ENCODE results near the gene ARHGEF11.

ARHGEF11 gene

DNA sequence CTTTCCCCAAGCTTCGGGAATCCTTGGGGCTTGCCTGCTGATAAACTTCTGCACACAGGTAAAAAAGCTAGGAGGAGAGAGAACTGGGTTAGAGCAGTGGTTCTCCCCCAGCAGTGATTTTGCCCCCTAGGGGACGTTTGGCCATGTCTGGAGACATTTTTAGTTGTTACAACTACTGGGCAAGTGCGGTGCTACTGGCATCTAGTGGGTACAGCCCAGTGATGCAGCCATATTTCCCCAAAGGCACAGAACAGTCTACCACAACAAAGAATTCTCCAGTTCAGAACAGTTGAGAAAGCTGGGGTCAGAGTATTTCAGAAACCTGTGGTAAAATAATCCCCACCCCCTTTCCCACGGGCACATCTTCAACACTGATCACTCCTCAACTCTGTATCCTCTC lies 83.8 kb downstream of the ARHGEF11 start:
- H3K4me3 ChIP-seq (ENCODE audit: low read length): no peak overlapping the region
- peaks cover 16% of the 10 kb centered on the region for H3K36me3 ChIP-seq (ENCODE audit: control insufficient read depth, low read length)
- no peaks in the 10 kb centered on the region for H3K79me2 ChIP-seq (ENCODE audit: control insufficient read depth, low read length)
- no peaks in the 10 kb centered on the region for H3F3A ChIP-seq (ENCODE audit: control insufficient read depth, insufficient read depth)
- peaks cover 30% of the 10 kb centered on the region for H3K4me1 ChIP-seq (ENCODE audit: control insufficient read depth, low read length)
- TF ChIP-seq, protein P1, sequence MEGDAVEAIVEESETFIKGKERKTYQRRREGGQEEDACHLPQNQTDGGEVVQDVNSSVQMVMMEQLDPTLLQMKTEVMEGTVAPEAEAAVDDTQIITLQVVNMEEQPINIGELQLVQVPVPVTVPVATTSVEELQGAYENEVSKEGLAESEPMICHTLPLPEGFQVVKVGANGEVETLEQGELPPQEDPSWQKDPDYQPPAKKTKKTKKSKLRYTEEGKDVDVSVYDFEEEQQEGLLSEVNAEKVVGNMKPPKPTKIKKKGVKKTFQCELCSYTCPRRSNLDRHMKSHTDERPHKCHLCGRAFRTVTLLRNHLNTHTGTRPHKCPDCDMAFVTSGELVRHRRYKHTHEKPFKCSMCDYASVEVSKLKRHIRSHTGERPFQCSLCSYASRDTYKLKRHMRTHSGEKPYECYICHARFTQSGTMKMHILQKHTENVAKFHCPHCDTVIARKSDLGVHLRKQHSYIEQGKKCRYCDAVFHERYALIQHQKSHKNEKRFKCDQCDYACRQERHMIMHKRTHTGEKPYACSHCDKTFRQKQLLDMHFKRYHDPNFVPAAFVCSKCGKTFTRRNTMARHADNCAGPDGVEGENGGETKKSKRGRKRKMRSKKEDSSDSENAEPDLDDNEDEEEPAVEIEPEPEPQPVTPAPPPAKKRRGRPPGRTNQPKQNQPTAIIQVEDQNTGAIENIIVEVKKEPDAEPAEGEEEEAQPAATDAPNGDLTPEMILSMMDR (IDR thresholded peaks at IDR 0.05; ENCODE audit: low read depth, low read length, poor library complexity, severe bottlenecking): peak; percentile 52
- TF ChIP-seq EZH2phosphoT487 (IDR thresholded peaks at IDR 0.05; ENCODE audit: borderline replicate concordance, low read length): no peak
- H3K9me3 ChIP-seq (ENCODE audit: control insufficient read depth, insufficient read depth, low read length): no peaks in the 10 kb centered on the region
- no peak overlapping the region for H3K27ac ChIP-seq (ENCODE audit: low read depth, low read length)
- no peaks in the 10 kb centered on the region for H3K9me2 ChIP-seq (replicated peaks; ENCODE audit: control insufficient read depth, low read length)
- no peak overlapping the region for H3K4me2 ChIP-seq (ENCODE audit: low read length)
- no peaks in the 10 kb centered on the region for H4K20me1 ChIP-seq (ENCODE audit: control insufficient read depth, insufficient read depth, low read depth, low read length)
- no peaks in the 10 kb centered on the region for H3K27me3 ChIP-seq (ENCODE audit: control insufficient read depth, low read length)

DNA sequence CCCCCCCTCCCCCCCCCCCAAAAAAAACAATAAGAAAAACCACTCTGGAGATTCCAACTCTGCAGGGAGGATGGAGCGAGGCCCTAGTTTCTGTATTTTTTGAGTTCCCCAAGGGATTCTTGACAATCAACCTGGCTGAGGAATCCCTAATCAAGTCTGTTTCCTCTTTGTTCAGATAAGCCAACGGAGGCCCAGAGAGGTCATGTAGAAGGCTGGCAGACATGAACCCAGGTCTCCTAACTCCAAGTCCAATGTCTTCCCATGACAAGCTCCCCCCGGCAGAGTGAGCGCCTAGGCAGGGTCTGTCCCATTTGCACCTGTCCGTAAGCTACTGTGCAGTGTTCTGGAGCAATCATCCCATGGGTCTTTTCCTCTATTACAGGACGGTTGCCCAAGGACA lies 85.6 kb downstream of the ARHGEF11 start:
- Histone ChIP-seq H3K27ac (ENCODE audit: low read depth, low read length) (no peak overlapping the region), H3K79me2 (ENCODE audit: control insufficient read depth, low read length) (no peaks in the 10 kb centered on the region), H3K9me2 (replicated peaks; ENCODE audit: control insufficient read depth, low read length) (no peaks in the 10 kb centered on the region), H3K9me3 (ENCODE audit: control insufficient read depth, insufficient read depth, low read length) (no peaks in the 10 kb centered on the region), H3K4me2 (ENCODE audit: low read length) (peak overlapping the region; percentile 21; the same call in 1 of the 2 replicates), H3K36me3 (ENCODE audit: control insufficient read depth, low read length) (peaks cover 16% of the 10 kb centered on the region), H4K20me1 (ENCODE audit: control insufficient read depth, insufficient read depth, low read depth, low read length) (no peaks in the 10 kb centered on the region), H3K4me1 (ENCODE audit: control insufficient read depth, low read length) (peaks cover 30% of the 10 kb centered on the region), H3F3A (ENCODE audit: control insufficient read depth, insufficient read depth) (no peaks in the 10 kb centered on the region), H3K27me3 (ENCODE audit: control insufficient read depth, low read length) (no peaks in the 10 kb centered on the region), H3K4me3 (ENCODE audit: low read length) (no peak overlapping the region)
- TF ChIP-seq EZH2phosphoT487 (IDR thresholded peaks at IDR 0.05; ENCODE audit: borderline replicate concordance, low read length): no peak

DNA sequence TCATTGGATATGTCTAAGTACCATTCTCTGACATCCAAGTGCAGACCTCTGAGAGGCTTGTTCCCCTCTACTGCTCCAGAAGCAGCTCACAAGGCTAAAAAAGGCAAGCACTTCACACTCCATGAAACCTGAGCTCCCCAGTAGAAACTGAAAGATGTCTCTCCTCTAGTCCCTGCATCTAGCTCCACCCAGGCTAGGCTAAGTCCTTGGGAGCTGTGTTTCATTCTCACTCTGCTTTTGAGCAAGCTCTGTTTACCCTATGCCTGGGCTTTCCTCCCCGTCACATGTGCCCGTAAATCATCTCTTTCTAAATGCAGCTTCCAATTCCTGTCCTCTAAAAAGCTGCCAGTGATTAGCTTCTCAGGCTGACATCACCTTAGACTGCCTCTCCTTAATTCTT lies 86.1 kb downstream of the ARHGEF11 start:
- Histone ChIP-seq H3K9me2 (replicated peaks; ENCODE audit: control insufficient read depth, low read length) (no peaks in the 10 kb centered on the region), H3F3A (ENCODE audit: control insufficient read depth, insufficient read depth) (no peaks in the 10 kb centered on the region), H3K4me3 (ENCODE audit: low read length) (no peak overlapping the region), H4K20me1 (ENCODE audit: control insufficient read depth, insufficient read depth, low read depth, low read length) (no peaks in the 10 kb centered on the region), H3K9me3 (ENCODE audit: control insufficient read depth, insufficient read depth, low read length) (no peaks in the 10 kb centered on the region), H3K4me1 (ENCODE audit: control insufficient read depth, low read length) (peaks cover 30% of the 10 kb centered on the region), H3K4me2 (ENCODE audit: low read length) (peak overlapping the region; percentile 21), H3K36me3 (ENCODE audit: control insufficient read depth, low read length) (peaks cover 16% of the 10 kb centered on the region), H3K27ac (ENCODE audit: low read depth, low read length) (no peak overlapping the region), H3K79me2 (ENCODE audit: control insufficient read depth, low read length) (no peaks in the 10 kb centered on the region), H3K27me3 (ENCODE audit: control insufficient read depth, low read length) (no peaks in the 10 kb centered on the region)
- TF ChIP-seq, protein P1 (IDR thresholded peaks at IDR 0.05; ENCODE audit: low read depth, low read length, poor library complexity, severe bottlenecking): no peak
- no peak for TF ChIP-seq EZH2phosphoT487 (IDR thresholded peaks at IDR 0.05; ENCODE audit: borderline replicate concordance, low read length)

DNA sequence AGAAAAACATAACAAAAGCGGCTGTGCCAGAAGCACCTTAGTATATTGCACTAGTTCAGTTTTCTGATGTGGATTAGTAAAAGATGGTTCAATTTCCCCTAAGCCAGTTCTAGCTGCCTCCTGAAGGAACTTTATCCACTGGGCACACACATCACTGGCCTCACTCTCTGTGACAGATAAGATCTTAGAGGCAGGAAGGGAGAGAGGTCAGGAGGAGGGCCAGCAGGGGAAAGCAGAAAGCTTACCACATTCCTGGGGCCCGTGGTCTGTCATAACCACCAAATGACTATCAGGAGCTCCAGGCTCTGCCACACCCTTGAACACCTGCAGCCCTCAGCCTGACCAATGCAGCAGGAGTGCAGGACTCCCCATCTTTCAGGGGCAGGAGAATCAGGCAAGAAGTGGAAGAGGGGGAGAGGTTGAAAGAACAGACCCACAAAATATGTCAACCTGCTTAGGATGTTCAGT lies 87.3 kb downstream of the ARHGEF11 start:
- Histone ChIP-seq H3K27me3 (ENCODE audit: control insufficient read depth, low read length) (no peaks in the 10 kb centered on the region), H3K4me2 (ENCODE audit: low read length) (no peak overlapping the region), H3K4me1 (ENCODE audit: control insufficient read depth, low read length) (peaks cover 21% of the 10 kb centered on the region), H3K27ac (ENCODE audit: low read depth, low read length) (no peak overlapping the region), H3K4me3 (ENCODE audit: low read length) (no peak overlapping the region), H3K9me3 (ENCODE audit: control insufficient read depth, insufficient read depth, low read length) (no peaks in the 10 kb centered on the region), H3K9me2 (replicated peaks; ENCODE audit: control insufficient read depth, low read length) (no peaks in the 10 kb centered on the region), H3K79me2 (ENCODE audit: control insufficient read depth, low read length) (no peaks in the 10 kb centered on the region), H3F3A (ENCODE audit: control insufficient read depth, insufficient read depth) (no peaks in the 10 kb centered on the region), H4K20me1 (ENCODE audit: control insufficient read depth, insufficient read depth, low read depth, low read length) (no peaks in the 10 kb centered on the region), H3K36me3 (ENCODE audit: control insufficient read depth, low read length) (peaks cover 15% of the 10 kb centered on the region)
- TF ChIP-seq EZH2phosphoT487 (IDR thresholded peaks at IDR 0.05; ENCODE audit: borderline replicate concordance, low read length): no peak
- TF ChIP-seq, protein P1 (IDR thresholded peaks at IDR 0.05; ENCODE audit: low read depth, low read length, poor library complexity, severe bottlenecking): no peak

All from DOHH2 (cell line).